Liver (tissue), 3 donors: Measurements from ENCODE around the gene SESTD1.

Experiments used
- CTCF ChIP-seq: fragments of 150-350 bp; IDR thresholded peaks from 2 replicates; pipeline ENCODE4 v1.5.1; 2017; ENCODE audit warnings: improper control_type of control experiment, low read depth, low read length; ENCODE audit not compliant: missing input control
- FOXA1 ChIP-seq: IDR thresholded peaks from 2 replicates; pipeline ENCODE4 v1.6.1; 2016; ENCODE audit warnings: antibody characterized with exemption
- FOXA2 ChIP-seq: IDR thresholded peaks from 2 replicates; pipeline ENCODE4 v1.6.1; 2016; ENCODE audit warnings: antibody characterized with exemption
- GABPA ChIP-seq, 2 donors: IDR thresholded peaks in 1 of 2; conservative IDR thresholded peaks in 1 of 2; 2 replicates each; pipeline ENCODE4 v1.6.1; 2016; ENCODE audit warnings: antibody characterized with exemption in 2 of 2, mild to moderate bottlenecking in 1 of 2, moderate library complexity in 1 of 2
- HNF4G ChIP-seq: IDR thresholded peaks from 2 replicates; pipeline ENCODE4 v1.6.1; 2016; ENCODE audit warnings: antibody characterized with exemption
- JUND ChIP-seq, 2 donors: IDR thresholded peaks; 2 replicates each; pipeline ENCODE4 v1.6.1; 2016; ENCODE audit warnings: antibody characterized with exemption in 2 of 2
- MAX ChIP-seq: IDR thresholded peaks from 2 replicates; pipeline ENCODE4 v1.6.1; 2016; ENCODE audit warnings: antibody characterized with exemption
- RAD21 ChIP-seq, 2 donors: IDR thresholded peaks; 2 replicates each; pipeline ENCODE4 v1.6.1; 2016; ENCODE audit warnings: antibody characterized with exemption in 2 of 2, mild to moderate bottlenecking in 2 of 2
- REST ChIP-seq: IDR thresholded peaks from 2 replicates; pipeline ENCODE4 v1.6.1; 2016; ENCODE audit warnings: antibody characterized with exemption, mild to moderate bottlenecking
- RXRA ChIP-seq, 2 donors: IDR thresholded peaks; 2 replicates each; pipeline ENCODE4 v1.6.1; 2017 to 2018; ENCODE audit warnings: antibody characterized with exemption in 2 of 2, mild to moderate bottlenecking in 1 of 2
- SP1 ChIP-seq: IDR thresholded peaks from 2 replicates; pipeline ENCODE4 v1.6.1; 2018; ENCODE audit warnings: antibody characterized with exemption, mild to moderate bottlenecking
- YY1 ChIP-seq: IDR thresholded peaks from 2 replicates; pipeline ENCODE4 v1.6.1; 2016; ENCODE audit warnings: antibody characterized with exemption, mild to moderate bottlenecking
- ZBTB33 ChIP-seq: IDR thresholded peaks from 2 replicates; pipeline ENCODE4 v1.6.1; 2016; ENCODE audit warnings: antibody characterized with exemption
- donor health status: healthy.
- donor health status: healthy.

GRCh38 chr2:179233083-179233490 lies 31.5 kb downstream of the SESTD1 start:
- TF ChIP-seq CTCF: no peak
- TF ChIP-seq YY1: no peak
- no peak for TF ChIP-seq ZBTB33
- no peak for TF ChIP-seq REST
- no peak for TF ChIP-seq MAX
- TF ChIP-seq SP1: no peak
- TF ChIP-seq RXRA (IDR thresholded peaks at IDR 0.05): no peak
- TF ChIP-seq FOXA2: no peak
- no peak for TF ChIP-seq FOXA1
- no peak for TF ChIP-seq RAD21 (IDR thresholded peaks at IDR 0.05)
- TF ChIP-seq HNF4G: no peak
- TF ChIP-seq JUND (IDR thresholded peaks at IDR 0.05): no peak
- no peak for TF ChIP-seq GABPA (IDR thresholded peaks at IDR 0.05 in 1 of 2, conservative IDR thresholded peaks at IDR 0.05 in 1 of 2)
